Stimulated activated CD4-positive, alpha-beta T cell treated with anti-CD3 and anti-CD28 coated beads, TNF-alpha, amount 100 ng/mL, for 48 hours (primary cell): Measurements from ENCODE around the gene GPR157.
"Not testable (repeated sequence)": the region's sequence is repeated elsewhere in the genome, so short reads cannot be mapped to it uniquely, and the experiment has no call there.

ENCODE experiments used
- DNase-seq, 3 donors: peaks; one replicate each; pipeline ENCODE4 v3.0.0-alpha.2; 2020; ENCODE audit warnings: low read depth in 3 of 3

The GPR157 gene

GRCh38 chr1:9118186-9118585 is 10.7 kb downstream of the GPR157 start:
- no peak for DNase-seq

DNA sequence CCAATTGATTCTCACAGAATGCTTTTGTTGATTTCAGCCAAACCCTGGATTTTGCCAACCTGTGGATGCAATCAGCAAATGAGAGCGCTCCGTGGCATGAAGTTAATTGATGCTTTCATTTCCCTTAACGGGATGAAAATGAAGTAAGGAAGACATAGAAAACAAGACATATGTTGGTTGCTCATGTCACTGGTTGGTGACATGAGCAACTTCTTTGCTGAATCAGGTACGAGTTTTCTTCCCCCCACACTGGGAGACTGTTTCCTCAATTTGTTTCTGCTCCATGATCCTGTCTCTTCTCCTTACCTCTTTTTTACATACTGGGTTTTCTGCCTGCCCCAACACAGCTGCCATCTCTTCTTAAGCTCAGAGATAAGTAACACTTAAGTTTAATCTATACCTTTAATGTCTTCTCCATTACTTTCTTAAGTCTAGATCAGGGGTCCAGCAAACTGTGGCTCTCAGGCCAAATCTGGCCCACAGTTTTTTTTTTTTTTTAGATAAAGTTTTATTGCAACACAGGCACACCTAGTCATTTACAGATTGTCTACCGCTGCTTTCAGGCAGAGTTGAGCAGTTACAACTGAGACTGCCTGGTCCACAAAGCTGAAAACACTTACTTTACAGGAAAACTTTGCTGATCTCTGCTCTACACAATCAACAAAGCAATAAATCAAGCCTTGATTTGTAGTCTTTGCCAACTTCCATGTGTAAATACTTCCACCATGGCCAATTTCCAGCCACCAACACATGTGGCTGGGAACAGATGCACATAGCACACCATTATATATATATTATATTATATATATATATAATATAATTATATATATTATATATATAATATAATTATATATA is 13.3 kb downstream of the GPR157 start:
- DNase-seq, result no peak

DNA sequence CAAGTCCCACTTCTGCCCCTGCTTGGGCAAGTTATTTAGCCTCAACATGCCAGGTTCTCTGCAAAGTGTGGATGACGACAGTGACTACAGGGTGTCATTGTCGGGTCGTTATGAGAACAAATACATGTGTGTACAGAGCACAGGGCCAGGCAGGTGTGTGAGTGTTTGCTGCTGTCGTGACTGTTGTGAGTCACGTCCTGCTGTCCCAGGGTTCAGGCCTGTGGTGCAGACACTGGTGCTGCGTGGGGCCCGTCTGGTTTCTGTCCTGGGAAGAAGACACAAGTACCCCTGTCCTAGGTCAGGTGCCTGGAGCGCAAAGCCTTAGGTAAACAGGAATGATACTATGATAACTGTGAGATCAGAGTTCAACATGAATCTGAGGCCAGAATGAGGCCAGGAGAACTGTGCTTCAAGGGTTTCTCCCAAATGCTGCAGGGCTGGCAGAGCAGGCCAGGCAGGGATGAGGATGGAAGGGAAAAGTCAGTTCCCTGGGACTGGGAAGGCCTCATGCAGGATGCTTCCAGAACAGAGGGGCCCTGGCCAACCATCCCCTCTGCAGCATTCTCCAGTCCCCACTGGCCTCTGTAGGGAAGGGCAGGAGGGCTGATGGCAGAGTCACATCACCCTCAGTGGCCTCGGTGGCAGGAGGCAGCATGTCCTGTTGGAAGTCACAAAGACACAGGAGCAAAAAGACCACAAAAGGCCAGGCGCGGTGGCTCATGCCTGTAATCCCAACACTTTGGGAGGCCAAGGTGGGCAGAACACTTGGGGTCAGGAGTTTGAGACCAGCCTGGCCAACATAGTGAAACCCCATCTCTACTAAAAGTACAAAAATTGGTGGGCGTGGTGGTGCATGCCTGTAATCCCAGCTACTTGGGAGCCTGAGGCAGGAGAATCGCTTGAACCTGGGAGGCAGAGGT is 15.7 kb downstream of the GPR157 start:
- no peak for DNase-seq

DNA sequence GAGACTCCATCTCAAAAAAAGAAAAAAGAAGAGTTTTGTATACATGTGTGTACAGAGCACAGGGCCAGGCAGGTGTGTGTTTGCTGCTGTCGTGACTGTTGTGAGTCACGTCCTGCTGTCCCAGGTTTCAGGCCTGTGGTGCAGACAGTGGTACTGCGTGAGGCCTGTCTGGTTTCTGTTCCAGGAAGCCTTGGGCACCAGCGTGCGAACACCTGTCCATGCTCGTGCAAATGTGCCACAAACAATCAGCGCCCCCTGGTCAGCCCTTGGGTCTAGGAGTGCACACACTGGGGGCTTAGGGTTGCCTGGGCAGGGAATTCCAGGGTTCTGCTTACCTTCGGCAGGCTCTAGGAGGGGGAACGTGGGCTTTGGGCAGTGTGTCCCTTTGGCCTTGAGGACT is 16.9 kb downstream of the GPR157 start:
- DNase-seq, result no peak

DNA sequence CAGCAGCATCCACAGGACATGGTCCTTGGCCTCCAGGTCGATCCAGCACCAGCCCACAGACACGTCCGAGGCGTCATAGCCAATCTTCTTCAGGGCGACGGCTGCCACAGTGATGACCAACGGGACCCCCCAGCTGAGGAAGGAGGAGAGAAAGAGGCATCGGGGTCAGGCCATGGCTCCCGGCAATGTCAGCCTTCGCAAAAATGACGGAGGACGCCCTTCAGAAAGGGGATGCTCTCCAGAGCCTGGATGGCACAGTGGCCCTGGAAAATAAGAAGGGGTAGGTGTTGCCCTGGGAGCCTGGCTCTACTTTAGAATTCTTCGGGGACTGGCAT is 17.6 kb downstream of the GPR157 start:
- DNase-seq, result no peak

- DNase-seq, result peak; percentile 77 to 87 (median 83)
Observed at GRCh38 chr1:9110669-9111356, 18.1 kb downstream of the GPR157 start.

DNA sequence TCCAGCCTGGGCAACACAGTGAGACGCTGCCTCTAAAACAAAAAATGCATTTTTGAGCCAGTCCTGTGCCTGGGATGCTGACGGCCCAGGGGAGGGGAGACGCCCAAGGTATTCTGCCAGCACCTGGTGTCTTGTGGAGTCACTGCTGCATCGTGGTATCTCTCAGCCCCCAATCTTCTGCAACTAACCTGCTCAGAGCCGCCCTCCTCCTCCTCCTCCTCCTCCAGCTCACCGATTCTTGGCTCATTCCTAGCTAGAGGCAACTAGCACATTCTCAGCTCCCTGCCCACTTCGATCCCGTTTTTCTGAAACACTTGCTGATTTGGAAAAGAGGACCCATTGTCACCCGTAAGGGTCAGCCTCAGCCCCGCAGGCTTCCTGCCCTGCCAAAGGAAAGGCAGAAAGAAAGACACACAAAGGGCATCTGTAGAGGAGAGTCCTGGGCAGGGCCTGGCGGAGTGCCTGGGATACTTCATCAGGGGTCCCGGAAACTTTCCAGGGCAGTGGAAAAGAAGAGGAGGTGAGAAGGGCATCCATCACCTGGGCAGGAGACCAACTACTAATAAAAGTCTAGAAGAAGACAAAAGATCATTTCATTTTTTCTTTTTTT is 20.7 kb downstream of the GPR157 start:
- DNase-seq, result no peak

GRCh38 chr1:9107136-9107535 is 21.8 kb downstream of the GPR157 start:
- no peak for DNase-seq

DNA sequence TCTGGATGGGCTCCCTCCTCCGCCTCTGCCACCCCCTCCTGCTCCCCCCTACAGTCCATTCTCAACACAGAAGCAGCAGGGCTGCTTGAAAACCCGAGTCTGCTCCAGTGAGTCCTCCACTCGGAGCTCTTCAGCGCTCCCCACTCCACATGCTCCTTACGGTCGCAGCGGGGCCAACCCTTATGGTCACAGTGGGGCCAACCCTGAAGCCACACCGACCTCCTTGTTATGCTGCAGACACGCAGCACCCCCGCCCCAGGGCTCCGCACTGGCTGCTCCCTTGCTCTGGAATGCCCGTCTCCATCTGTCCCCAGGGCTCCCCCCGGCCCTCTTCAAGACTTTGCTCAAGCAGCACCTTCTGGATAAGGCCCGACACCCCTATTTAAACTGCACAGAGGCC is 22.6 kb downstream of the GPR157 start:
- no peak for DNase-seq

DNA sequence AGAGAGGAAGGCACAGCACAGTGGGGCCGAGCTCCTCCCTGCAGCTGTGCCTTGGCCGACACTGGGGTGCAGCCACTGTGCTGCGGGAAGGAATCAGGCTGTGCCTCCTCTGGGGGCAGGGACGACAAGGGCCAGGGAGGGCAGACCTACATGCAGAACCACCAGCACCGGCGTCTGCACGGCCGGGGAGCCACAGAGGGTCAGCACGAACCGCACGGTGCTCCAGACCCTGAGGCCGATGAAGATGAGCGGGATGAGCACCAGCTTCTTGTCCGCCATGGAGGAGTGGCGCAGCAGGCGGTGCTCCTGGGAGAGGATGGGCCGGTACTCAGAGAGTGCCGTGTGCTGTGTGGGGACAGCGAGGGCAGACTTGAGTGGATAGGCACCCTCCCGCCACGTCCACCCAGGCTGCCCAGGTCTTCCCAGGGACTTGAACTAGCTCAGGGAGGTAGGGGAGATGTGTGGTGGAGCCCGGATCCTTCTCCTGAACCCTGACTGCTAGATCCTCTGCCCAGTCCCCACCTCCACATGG is 23.5 kb downstream of the GPR157 start:
- no peak for DNase-seq

GRCh38 chr1:9101510-9102146 is 27.3 kb downstream of the GPR157 start:
- no peak for DNase-seq

GRCh38 chr1:9100471-9101043 is 28.3 kb downstream of the GPR157 start:
- DNase-seq, result no peak

GRCh38 chr1:9099555-9099954 is 29.3 kb downstream of the GPR157 start:
- no peak for DNase-seq

DNA sequence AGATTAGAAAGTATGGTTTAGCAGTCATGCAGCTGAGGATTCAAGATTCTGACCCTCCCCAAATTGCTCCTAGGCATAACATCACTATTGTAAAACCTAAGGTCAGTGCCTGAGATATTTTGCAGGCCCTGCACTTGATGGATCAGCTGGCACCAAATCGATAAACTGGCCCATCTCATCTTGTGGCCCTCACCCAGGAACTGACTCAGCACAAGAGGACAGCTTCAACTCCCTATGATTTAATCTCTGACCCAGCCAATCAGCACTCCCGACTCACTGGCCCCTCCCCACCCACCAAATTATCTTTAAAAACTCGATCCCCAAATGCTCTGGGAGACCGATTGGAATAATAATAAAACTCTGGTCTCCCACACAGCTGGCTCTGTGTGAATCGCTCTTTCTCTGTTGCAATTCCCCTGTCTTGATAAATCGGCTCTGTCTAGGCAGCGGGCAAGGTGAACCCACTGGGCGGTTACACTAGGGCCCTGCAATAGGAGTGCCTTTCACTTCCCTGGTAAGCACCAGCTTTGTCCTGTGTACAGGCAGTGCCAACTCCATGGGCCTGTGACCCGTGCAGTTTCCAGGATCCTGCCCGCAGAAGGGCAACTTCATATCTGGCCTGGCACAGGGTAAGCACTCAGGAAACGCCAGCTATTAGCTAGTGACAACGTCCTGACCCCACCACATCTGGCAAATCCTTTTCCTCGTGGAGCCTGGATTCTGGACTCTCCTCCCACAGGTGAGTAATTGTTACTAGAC is 30.8 kb downstream of the GPR157 start:
- DNase-seq, result no peak

- no peak for DNase-seq
Observed at GRCh38 chr1:9095818-9096217, 33.1 kb downstream of the GPR157 start.

GRCh38 chr1:9093996-9094595 is 34.8 kb downstream of the GPR157 start:
- not testable (repeated sequence) for DNase-seq

GRCh38 chr1:9093581-9093980 is 35.3 kb downstream of the GPR157 start:
- DNase-seq, result no peak

GRCh38 chr1:9093091-9093490 is 35.8 kb downstream of the GPR157 start:
- no peak for DNase-seq

- DNase-seq, result no peak
Observed at GRCh38 chr1:9088807-9089206, 40.1 kb downstream of the GPR157 start.
